Adipocyte (in vitro differentiated cells): ENCODE data around the gene SMG6.

Source experiments
- DNase-seq: peaks from one replicate; pipeline ENCODE4 v3.0.0-alpha.2; 2015; ENCODE audit warnings: low read depth
- H3K27me3 ChIP-seq: replicated peaks from 2 replicates; pipeline ENCODE4 v1.7.0; 2013; ENCODE audit warnings: mild to moderate bottlenecking, low read length, moderate library complexity; ENCODE audit not compliant: control insufficient read depth, insufficient read depth
- H3K36me3 ChIP-seq: 2 replicates; pipeline ENCODE4 v1.7.0; 2013; ENCODE audit warnings: low read length, mild to moderate bottlenecking, moderate library complexity; ENCODE audit not compliant: control insufficient read depth, insufficient read depth, severe bottlenecking
- H3K4me1 ChIP-seq: 2 replicates; pipeline ENCODE4 v1.7.0; 2013; ENCODE audit warnings: mild to moderate bottlenecking, low read length, moderate library complexity; ENCODE audit not compliant: control insufficient read depth, insufficient read depth
- H3K4me3 ChIP-seq: 2 replicates; pipeline ENCODE4 v1.7.0; 2013; ENCODE audit warnings: mild to moderate bottlenecking, low read length, moderate library complexity
- H3K9ac ChIP-seq: 2 replicates; pipeline ENCODE4 v1.7.0; 2013; ENCODE audit warnings: mild to moderate bottlenecking, low read length, moderate library complexity
- H3K9me3 ChIP-seq: 2 replicates; pipeline ENCODE4 v1.7.0; 2013; ENCODE audit warnings: mild to moderate bottlenecking, low read length, moderate library complexity; ENCODE audit not compliant: control insufficient read depth

The SMG6 gene

GRCh38 chr17:2041561-2042389, 261.8 kb downstream of the SMG6 start, which contains the start of gene OVCA2:
OVCA2 (plus strand) TSS chr17:2042022; CDS start chr17:2042048, 26 bp downstream.
- DNase-seq, result peak; percentile 99
- peak within 1 kb of the TSS; percentile 88 for H3K4me3 ChIP-seq
- no peaks in the 10 kb centered on the region for H3K9me3 ChIP-seq
- H3K27me3 ChIP-seq, result no peaks in the 10 kb centered on the region
- H3K4me1 ChIP-seq, result peaks cover 37% of the 10 kb centered on the region
- peak within 1 kb of the TSS; percentile 93 for H3K9ac ChIP-seq
- H3K36me3 ChIP-seq, result peaks cover 22% of the 10 kb centered on the region

- Histone ChIP-seq H3K9me3 (no peaks in the 10 kb centered on the region), H3K9ac (peak overlapping the region; percentile 93), H3K36me3 (peaks cover 29% of the 10 kb centered on the region), H3K4me3 (peak overlapping the region; percentile 88), H3K4me1 (peaks cover 37% of the 10 kb centered on the region), H3K27me3 (no peaks in the 10 kb centered on the region)
- no peak for DNase-seq
These were observed 262.5 kb downstream of the SMG6 start for GRCh38 chr17:2040942-2041560.

- no peak for DNase-seq
- H3K4me1 ChIP-seq, result peaks cover 37% of the 10 kb centered on the region
- H3K27me3 ChIP-seq, result no peaks in the 10 kb centered on the region
- H3K9me3 ChIP-seq, result no peaks in the 10 kb centered on the region
- no peak overlapping the region for H3K4me3 ChIP-seq
- no peak overlapping the region for H3K9ac ChIP-seq
- H3K36me3 ChIP-seq, result peaks cover 35% of the 10 kb centered on the region
These were observed 263.3 kb downstream of the SMG6 start for GRCh38 chr17:2040219-2040827.

GRCh38 chr17:2037155-2037554, 266.4 kb downstream of the SMG6 start:
- Histone ChIP-seq H3K9me3 (no peaks in the 10 kb centered on the region), H3K9ac (no peak overlapping the region), H3K27me3 (no peaks in the 10 kb centered on the region), H3K36me3 (peaks cover 34% of the 10 kb centered on the region), H3K4me3 (no peak overlapping the region), H3K4me1 (peaks cover 14% of the 10 kb centered on the region)
- DNase-seq, result no peak

GRCh38 chr17:2035541-2036488, 267.8 kb downstream of the SMG6 start:
- H3K4me3 ChIP-seq, result no peak overlapping the region
- H3K4me1 ChIP-seq, result peaks cover 10% of the 10 kb centered on the region
- no peak overlapping the region for H3K9ac ChIP-seq
- no peaks in the 10 kb centered on the region for H3K9me3 ChIP-seq
- peaks cover 31% of the 10 kb centered on the region for H3K36me3 ChIP-seq
- H3K27me3 ChIP-seq, result no peaks in the 10 kb centered on the region
- DNase-seq, result no peak

GRCh38 chr17:2034806-2035540, 268.6 kb downstream of the SMG6 start:
- peak; percentile 44 for DNase-seq
- peaks cover 12% of the 10 kb centered on the region for H3K4me1 ChIP-seq
- peaks cover 28% of the 10 kb centered on the region for H3K36me3 ChIP-seq
- H3K9me3 ChIP-seq, result no peaks in the 10 kb centered on the region
- H3K27me3 ChIP-seq, result no peaks in the 10 kb centered on the region
- no peak overlapping the region for H3K4me3 ChIP-seq
- no peak overlapping the region for H3K9ac ChIP-seq

GRCh38 chr17:2034157-2034556, 269.4 kb downstream of the SMG6 start:
- no peaks in the 10 kb centered on the region for H3K9me3 ChIP-seq
- no peak for DNase-seq
- no peak overlapping the region for H3K4me3 ChIP-seq
- peaks cover 16% of the 10 kb centered on the region for H3K4me1 ChIP-seq
- no peaks in the 10 kb centered on the region for H3K27me3 ChIP-seq
- H3K36me3 ChIP-seq, result peaks cover 27% of the 10 kb centered on the region
- H3K9ac ChIP-seq, result no peak overlapping the region

GRCh38 chr17:2033153-2033552, 270.4 kb downstream of the SMG6 start:
- H3K27me3 ChIP-seq, result no peaks in the 10 kb centered on the region
- peak; percentile 33 for DNase-seq
- H3K4me1 ChIP-seq, result peaks cover 16% of the 10 kb centered on the region
- no peak overlapping the region for H3K4me3 ChIP-seq
- no peak overlapping the region for H3K9ac ChIP-seq
- peaks cover 27% of the 10 kb centered on the region for H3K36me3 ChIP-seq
- H3K9me3 ChIP-seq, result no peaks in the 10 kb centered on the region

GRCh38 chr17:2030779-2031163, 272.8 kb downstream of the SMG6 start:
- no peak for DNase-seq

More at GRCh38 chr17:2030779-2031163, 272.8 kb downstream of the SMG6 start:
- peak overlapping the region; percentile 97 for H3K4me3 ChIP-seq
- no peaks in the 10 kb centered on the region for H3K9me3 ChIP-seq
- H3K27me3 ChIP-seq, result peaks cover 4% of the 10 kb centered on the region
- H3K36me3 ChIP-seq, result peaks cover 6% of the 10 kb centered on the region
- peaks cover 16% of the 10 kb centered on the region for H3K4me1 ChIP-seq
- peak overlapping the region; percentile 96 for H3K9ac ChIP-seq
